Iris pigment epithelial cell (primary cell): ENCODE measurements around the gene FAM53C.

ENCODE experiments used
- DNase-seq: peaks from one replicate; pipeline ENCODE4 v3.0.0-alpha.2; 2011; ENCODE audit warnings: low read depth

Gene FAM53C

DNA sequence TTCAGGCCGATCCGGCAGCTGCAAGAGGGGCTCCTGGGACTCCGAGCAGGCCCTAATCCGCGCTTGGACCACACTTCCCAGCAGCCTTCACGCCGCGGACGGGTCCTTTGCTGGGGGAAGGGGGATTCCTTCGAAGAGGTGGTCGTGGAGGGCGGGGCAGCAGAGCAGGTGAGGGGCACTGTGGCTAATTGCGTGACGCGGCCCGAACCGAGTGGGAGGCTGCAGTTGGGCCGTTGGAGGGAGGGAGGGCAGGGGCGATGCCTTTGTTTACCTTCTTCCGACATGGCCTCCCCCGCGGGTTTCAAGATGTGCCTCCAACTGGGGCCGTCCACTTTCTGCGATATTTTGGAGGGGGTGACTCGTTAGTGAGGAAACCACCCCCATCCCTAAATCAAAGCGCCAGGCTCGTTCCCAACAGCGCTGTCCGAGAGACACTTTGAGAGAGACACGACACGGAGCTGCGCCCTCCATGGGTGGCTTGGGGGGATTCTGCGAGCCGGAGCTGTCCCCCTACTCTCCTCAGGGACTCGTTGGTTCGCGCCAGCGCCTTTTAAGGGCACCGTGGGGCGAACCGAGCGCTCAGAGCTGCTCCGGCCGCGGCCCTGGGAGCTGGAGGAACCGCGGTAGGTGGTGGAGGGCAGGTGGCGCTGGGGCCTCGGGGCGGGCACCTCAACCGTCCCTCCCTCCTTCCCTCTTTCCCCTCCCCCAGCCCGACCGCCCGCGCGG is at the start of gene FAM53C:
TSS of gene FAM53C (plus strand) at position 582 of the 726 bp plus-strand sequence. CDS start 3,070 bp downstream, outside the sequence.
- DNase-seq = peak; percentile 91

DNA sequence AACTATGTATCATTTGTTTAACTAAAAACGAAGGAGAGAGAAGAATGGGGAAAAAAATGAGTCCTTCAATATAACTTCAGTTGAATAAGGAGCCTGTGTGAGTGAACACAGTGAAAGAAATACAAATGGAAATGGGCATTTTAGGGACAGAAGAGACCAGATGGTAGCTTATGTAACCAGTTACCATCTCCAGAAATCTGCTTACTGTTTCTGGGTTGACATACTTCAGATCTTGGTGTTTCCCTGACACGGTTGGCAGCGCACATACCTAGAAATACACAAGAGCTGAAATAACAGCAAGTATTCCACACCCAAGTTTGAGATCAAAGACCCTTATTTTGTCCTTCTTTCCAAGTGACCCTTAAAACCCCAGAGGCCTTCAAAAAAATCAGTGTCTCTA is 48.8 kb upstream of the FAM53C start:
- no peak for DNase-seq

DNA sequence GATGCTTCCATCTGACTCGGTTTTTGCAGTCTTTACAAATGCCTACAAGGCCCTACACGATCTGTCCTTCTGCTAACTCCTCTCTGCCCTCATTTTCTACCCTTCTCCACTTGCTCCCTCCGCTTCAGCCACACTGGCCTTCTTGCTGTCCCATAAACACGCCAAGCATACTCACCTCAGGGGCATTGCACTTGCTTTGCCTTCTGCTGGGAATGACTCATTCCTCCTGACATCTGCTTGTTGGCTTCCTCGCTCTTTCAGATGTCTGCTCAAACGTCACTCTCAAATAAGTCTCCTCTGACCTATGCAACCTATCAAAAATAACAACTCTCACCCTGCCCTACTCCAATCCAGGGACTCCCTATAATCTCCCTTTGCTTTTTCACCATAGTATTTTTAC is 34.7 kb upstream of the FAM53C start:
- DNase-seq = peak; percentile 83

DNA sequence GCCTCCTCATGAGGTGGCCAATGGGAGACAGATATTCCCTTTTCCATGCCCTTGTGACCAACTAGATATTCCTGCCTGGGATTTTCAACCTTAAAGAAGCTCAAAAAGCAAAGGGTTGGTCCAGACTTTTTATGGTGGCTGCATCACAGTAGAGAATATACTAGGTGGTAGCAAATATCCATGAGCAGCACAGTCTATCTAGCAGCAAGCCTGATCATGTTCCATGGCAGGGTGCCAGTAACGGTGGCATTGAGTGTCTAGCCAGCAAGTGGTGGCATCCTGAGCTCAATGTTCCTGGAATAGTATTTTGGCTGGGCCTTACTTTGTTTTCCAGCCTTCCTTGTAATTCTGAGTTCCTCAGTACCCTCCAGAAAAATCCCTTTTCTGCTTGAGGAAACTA is 32.3 kb upstream of the FAM53C start:
- DNase-seq = no peak

DNA sequence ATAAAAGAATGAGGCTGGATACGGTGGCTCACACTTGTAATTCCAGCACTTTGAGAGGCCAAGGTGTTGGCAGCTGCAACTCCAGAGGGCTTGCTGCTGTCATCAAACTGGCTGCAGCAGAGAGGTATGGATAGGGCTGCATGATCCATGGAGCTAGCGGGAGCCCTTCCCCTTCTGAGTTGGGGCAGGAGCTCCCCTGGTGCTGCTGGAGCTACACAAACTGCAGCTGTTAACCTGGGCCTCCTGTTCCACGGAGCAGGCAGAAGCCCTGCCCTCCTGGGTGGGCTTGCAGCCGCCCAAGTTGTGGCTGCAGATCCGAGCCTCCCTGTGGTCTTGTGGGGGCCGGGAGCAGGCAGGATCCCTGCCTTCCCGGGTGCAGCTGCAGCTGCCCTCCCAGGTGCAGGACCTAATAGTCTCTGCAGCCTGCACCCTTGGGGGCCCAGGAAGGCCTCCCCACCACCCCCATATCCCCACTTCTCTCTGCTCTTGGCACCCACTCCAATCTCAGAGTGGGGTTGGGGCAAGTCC is 22.3 kb upstream of the FAM53C start:
- no peak for DNase-seq

DNA sequence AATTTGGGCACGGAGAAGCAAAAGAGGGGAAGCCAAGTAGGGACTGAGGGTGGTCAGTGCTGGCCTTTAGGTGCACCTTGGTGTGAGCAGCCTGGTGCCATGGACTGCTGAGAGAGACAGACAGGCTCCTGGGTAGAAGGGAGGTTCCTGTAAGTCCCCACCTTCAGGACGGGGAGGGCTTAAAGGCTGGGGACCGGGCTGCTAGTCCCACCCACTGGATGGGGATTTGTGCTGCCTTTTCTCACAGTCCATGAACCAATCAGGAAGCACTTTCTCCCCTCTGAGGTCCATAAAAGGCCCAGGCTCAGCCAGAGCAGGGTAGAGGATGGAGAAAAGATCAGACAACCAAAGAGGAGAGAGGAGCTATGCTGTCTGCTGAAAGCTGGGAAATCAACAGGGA is 21.7 kb upstream of the FAM53C start:
- DNase-seq = no peak

DNA sequence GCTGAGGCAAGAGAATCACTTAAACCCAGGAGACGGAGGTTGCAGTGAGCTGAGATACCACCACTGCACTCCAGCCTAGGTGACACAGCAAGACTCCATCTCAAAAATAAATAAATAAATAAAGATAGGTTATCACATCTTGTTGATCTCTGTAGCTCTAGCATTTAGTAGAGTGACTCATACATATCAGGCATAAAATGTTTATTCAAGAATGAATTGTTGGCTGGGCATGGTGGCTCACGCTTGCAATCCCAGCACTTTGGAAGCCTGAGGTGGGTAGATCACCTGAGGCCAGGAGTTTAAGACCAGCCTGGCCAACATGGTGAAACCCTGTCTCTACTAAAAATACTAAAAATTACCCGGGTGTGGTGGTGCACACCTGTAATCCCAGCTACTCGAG is 19.9 kb upstream of the FAM53C start:
- peak; percentile 15 for DNase-seq

DNA sequence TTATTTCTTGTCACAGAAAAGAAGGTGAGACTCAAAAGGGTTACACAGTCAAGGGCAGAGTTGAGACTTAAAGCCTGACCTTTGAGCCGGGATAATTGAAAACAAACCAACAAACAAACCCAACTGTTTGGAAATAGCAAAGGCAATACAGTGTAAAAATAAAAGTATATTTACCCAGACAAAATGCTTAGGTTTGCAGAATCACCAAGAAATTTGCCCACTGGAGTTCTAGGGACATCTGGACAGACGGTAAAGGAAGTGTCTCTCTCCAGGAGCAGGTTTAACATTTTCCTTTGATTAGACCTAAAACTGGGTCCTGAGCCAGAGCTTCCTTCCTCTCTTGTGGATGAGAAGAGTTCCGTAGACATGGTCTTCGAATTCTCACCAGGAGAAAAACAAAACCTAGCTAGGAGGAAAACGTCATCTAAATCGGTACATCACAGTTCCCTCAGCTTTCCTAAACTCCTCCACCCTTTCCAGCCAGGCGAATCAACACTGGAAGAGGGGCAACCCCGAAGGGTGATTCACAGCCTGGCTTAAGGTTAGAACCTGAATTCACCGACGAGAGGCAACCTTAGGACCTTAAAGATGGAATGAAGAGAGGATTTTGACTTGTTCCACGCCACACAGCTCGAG is 7.1 kb upstream of the FAM53C start:
- no peak for DNase-seq

DNA sequence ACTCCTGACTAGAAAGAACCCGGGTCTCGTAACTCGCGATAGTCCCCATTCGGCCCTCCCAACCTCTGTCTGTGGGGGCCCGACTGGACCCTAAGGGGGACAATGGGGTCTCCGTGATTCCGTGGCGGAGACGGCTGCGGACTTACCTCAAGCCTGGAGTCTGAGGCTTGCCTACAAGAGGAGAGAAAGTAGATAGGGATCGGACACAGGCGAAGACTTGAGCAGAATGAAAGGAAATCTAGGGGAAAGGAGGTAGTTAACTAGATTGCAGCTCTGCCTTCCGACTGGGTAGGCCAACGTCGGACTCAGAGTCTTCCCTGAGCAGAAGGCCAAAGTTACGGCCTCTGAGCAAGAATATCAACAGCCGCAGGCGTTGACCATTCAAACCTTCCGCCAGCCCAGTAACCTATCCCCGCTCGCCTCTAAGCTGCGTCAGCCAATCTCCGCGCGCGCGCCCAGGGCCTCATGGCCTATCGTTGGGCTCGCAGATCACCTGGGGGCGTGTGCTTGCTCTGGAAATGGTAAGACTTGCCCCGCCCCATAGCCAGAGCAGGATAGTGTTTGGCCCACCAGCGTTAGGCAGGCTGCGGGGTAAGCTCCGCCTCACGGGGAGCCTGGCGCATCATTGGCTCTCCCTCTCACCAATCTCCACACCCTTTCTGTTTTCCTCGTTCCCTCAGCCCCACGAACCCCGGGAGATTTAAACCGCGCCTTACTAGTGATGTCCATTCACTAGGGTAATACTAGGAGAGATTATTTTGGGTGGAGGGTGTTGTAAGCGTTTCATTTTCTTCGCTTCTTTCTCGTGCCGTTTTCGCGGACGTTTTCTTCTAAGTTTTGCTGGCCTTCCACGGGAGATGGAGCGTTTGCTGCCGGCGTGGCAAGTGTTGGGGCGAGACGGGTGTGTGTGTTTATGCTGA is 6.4 kb upstream of the FAM53C start, which contains the start of gene CDC25C:
TSS of gene CDC25C (minus strand) at position 356 of the 920 bp plus-strand sequence. CDS start 624 bp downstream, outside the sequence.
- DNase-seq = peak; percentile 100

DNA sequence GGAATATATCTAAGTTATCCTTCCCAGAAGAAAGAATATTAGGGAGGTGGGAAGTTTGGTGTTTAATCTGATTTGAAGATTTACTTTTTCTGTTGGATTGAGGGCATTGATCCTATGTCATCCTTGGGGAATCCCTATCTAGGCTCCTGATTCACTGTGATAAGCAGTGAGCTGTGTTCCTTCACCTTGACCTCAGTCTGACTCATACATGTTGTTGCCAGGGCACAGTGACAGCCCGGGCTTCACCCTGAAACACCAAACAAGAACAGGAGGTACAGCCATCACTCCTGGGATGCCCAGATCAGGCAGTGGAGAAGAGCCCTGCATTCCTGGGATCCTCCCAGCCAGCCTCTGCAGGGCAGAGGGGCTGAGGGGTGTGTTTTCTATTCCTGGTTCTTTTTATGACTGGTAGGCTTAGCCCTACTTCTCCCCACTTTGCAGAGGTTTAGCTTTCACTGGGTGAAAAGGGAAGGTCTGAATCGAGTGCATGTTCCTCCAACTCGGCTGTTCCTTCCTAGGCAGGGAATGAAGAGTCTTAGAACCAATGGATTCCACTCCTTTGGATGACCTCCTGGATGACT is 3.1 kb upstream of the FAM53C start:
- DNase-seq = peak; percentile 31

DNA sequence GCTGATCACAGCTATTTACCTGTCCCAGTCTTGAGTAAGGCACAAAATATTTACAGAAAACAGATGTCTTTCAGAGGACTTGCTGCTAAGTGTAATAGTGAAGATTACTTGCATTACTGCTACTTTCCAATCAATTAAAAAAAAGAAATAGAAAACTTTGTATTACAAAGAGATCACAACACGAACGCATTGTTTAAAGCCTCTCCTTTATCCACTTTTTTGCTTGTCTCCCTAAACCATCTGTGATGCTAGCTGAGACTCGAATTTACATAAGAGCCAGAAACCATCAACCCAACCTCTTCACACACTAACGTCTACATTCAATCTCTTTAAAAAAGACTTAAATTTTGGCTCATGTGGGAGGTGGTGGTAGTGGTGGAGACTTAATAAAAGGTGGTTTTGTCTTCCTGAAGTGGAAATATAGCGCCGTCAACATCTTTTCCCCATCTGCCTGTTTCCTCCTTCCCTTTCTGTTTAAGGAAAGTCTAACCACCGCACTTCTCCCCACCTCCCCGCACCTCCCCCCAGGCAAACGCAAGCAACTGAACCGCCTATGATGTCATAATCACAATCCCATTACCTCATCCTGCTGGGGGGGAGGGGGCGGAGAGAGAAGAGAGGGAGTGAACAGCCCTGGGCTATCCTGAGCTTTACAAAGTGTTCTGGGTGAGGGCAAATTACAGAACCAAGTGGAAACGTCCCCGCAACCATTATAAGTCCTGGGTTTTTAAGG is 948 bp upstream of the FAM53C start:
- peak; percentile 78 for DNase-seq

DNA sequence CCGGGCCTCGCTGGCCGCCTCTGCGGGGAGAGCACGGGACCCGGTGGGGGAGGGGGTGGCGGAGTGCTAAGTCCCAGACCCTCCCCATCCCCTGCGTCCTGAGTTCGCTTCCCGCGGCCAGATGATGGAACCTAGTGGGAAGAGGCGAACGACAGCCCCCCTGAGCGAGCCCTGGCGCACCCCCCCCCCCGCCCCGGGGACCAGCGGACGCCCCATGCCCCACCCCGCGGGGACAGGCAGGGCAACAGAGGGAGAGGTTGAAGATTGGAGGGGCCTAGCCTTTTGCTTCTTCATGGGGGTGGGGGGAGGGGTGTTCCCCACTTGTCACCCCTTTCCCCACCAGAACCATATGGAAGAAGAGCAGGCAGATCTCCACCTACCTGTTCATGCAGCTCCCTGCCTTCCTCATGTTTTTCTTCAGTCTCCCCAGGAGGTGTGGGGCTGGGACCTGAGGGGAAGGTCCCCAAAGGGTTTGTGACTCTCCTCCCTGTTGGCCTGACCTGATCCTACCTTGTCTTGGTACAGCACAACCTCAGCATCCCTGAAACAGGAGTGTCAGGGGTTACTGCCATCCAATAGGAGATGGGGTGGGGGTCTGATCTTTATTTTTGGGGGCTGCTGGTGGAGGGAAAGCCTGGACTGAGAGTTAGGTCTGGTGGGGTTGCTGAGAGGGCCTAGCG is 485 bp downstream of the FAM53C start:
- DNase-seq = no peak

DNA sequence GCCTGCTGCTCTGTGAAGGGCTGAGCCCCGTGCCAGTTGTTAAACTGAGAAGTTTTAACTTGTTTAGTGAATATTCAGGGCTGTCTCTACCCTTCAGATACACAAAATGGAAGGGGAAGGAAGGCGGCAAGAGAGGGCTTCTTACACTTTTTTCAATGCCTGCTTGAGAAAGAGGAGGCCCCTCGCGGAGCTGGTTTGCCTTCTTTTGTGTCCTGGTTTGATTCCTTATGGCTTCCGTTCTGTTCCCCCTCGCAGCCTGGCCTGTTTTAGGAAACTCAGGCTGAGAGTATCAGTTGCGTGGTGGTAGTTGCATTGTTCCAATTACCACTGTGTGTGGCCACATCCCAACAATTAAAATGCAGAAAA is 1.0 kb downstream of the FAM53C start:
- DNase-seq = peak; percentile 15

DNA sequence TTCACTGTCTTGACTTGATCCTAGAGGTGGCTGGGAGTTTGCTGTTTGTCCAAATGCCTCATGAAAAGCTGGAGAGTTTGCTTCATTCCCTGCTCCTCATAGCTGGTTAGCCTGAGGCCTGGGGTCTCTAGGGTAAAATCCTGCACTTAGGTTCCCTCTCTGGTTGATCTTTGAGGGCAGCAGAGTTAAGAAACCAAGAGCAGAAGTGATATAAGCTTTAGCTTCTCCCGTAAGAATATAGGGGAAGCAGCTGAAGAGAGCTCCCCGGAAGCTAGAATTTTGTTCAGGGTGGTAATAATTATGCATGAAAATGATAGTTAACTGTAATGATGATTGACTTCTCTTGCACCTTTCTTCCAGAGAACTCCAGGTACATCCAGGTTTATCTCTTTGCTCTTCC is 1.4 kb downstream of the FAM53C start:
- no peak for DNase-seq

DNA sequence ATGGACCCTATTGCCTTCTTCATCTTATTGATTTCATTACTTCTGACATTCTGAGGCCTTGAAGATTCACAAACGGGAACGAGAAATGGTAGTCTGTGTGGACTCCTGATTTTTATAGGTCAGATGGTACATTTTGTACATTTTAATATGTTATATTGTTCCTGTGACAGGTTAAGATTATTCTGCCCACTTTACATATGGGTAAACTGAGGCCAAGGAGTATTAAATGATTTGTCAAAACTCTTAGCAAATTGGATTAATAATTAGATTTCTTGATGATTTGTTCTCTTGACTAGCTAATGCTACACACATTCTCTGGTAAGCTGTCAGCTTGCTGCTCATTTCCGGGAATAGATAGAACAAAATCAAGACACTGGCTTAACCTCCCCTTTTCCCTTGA is 1.9 kb downstream of the FAM53C start:
- no peak for DNase-seq

DNA sequence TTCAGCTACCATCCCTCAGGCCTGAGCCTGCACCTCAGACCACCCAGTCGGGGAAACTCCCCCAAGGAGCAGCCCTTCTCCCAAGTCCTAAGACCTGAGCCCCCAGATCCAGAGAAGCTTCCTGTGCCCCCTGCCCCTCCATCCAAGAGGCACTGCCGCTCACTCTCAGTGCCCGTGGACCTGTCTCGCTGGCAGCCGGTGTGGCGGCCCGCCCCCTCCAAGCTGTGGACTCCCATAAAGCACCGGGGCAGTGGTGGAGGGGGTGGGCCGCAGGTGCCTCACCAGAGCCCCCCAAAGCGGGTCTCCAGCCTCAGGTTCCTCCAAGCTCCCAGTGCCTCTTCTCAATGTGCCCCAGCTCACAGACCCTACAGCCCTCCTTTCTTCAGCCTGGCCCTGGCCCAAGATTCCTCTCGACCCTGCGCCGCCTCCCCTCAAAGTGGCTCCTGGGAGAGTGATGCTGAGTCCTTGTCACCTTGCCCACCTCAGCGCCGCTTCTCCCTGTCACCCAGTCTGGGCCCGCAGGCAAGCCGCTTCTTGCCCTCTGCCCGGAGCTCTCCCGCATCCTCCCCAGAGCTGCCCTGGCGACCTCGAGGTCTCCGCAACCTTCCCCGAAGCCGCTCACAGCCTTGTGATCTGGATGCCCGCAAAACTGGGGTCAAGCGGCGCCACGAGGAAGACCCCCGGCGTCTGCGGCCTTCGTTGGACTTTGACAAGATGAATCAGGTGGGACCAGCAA is 7.0 kb downstream of the FAM53C start:
- no peak for DNase-seq

DNA sequence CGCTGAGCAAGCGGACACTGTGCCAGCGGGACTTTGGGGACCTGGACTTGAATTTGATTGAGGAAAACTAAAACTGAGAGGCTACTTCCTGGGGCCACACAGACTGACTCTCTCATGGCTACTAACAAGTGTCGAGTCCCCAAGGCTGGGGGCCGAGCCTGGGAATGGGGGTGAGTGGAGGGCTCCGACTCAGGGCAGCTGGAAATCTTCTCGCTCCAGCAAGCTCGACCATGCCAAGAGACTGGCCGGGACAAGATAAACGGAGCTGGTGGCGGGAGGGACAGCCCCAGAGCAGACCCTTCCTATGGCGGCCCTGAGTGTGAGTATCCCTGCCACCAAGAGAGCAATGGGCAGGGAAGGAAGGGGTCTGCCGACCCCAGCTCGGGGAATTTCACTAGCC is 8.8 kb downstream of the FAM53C start:
- no peak for DNase-seq

DNA sequence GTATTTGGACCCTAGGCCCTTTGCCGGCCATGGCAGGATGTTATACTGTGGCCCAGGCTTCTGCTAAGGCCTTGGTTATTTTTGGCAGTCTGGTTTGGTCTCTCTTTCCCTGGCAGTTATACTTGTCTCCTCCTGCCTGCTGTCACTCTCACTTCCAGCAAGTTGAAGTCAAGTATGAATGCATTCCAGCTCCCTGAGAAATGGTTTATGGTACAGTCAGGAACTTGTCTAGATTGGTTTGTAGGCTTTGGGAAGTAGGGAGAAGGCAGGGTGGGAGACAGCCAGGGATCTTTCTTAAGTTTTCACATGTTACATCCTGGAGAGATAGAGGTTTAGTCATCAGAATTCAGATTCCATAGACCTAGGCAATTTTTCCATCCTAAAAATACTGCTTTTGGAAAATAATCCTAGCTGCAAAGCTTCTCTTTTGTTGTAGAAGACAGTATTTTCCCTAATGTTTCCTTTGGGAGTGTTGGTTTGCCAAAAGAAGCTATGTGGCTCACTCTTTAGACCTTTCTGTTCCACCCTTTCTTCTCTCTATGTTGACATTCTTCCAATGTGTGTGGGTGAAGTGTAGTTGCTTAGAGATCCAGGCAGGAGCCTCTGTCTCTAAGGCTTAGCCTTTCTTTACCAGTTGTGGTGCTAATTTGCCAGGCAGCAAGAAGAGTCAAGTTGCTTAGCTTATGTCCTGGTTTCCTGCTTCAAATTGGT is 11.9 kb downstream of the FAM53C start:
- DNase-seq = peak; percentile 26

DNA sequence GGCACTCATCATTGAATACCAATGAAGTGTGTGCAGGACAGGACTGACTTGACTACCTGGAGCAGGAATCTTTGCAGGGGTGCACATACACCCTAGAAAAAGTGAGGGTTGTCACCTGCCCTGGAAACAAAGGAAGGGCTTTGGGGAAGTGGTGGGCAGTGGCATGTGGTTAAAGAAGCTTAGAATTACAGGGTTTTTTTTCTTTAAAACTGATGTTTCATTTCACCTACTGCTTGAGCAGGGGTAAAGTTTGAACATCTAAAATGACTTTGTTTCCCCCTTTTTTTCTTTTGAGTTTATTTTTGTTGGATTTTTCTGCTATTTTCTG is 12.5 kb downstream of the FAM53C start:
- no peak for DNase-seq

DNA sequence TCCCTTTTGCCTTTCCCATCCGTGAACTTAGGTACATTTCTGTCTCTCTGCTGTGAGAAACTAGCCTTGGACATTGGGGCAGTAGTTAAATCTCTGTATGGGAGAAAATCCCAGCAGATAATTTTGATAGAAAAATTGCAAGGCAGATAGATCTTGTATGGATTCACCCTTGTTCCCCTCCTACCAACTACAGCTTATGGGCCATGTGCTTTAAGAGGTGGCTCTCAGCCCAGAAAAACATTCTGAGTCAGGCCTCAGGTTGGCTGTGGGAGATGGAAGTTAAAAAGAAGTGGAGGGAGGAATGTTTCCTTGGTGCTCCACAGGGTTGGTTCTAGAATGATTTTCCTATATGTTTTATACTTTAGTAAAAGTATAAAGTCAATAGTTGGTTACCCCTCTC is 13.0 kb downstream of the FAM53C start:
- DNase-seq = peak; percentile 88
